Esophagus squamous epithelium (tissue), 4 donors: ENCODE results near the gene NAT9.

Experiments
- POLR2A ChIP-seq, 4 donors: fragments of 450-650 bp; IDR thresholded peaks; one replicate each; pipeline ENCODE4 v1.6.1; 2017; ENCODE audit warnings: antibody characterized with exemption in 4 of 4, mild to moderate bottlenecking in 4 of 4, moderate library complexity in 3 of 4
- TF ChIP-seq, protein P1 (sequence below), 6 experiments: fragments of 450-650 bp in 4 of 6; fragments of 200-600 bp in 2 of 6; sonication (generic) in 2 of 6; IDR thresholded peaks; one replicate each; pipeline ENCODE4 v1.5.1; 2016 to 2019; ENCODE audit warnings: antibody characterized with exemption in 6 of 6, mild to moderate bottlenecking in 4 of 6, moderate library complexity in 4 of 6

DNA sequence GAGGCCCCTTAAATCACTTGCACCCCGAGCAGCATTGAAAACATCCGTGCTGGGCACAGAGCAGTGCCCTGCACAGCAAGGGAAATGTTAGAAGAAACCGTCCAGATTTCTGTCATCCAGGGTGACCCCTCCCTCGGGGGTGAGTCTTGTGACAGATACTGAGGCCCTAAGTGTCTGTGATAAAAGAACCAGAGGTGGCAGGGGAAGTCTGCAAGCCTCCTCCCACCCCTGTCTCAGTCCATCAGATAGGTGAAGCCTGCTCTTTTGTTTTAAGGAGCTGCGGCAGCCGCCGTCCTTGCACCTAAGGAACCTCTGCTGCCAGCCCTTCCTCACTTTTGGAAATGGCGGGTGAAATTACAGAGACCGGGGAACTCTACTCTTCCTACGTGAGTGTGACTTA is 845 bp upstream of the NAT9 start:
- TF ChIP-seq, protein P1, sequence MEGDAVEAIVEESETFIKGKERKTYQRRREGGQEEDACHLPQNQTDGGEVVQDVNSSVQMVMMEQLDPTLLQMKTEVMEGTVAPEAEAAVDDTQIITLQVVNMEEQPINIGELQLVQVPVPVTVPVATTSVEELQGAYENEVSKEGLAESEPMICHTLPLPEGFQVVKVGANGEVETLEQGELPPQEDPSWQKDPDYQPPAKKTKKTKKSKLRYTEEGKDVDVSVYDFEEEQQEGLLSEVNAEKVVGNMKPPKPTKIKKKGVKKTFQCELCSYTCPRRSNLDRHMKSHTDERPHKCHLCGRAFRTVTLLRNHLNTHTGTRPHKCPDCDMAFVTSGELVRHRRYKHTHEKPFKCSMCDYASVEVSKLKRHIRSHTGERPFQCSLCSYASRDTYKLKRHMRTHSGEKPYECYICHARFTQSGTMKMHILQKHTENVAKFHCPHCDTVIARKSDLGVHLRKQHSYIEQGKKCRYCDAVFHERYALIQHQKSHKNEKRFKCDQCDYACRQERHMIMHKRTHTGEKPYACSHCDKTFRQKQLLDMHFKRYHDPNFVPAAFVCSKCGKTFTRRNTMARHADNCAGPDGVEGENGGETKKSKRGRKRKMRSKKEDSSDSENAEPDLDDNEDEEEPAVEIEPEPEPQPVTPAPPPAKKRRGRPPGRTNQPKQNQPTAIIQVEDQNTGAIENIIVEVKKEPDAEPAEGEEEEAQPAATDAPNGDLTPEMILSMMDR (IDR thresholded peaks at IDR 0.05): no peak
- TF ChIP-seq POLR2A (IDR thresholded peaks at IDR 0.05): no peak
